PFSK-1 (cell line): Measurements from ENCODE around the gene GUCY1A2.

Experiments used
- TAF1 ChIP-seq: IDR thresholded peaks from 2 replicates; pipeline ENCODE4 v1.6.1; 2012; ENCODE audit warnings: low read length, control low read depth, borderline replicate concordance; ENCODE audit not compliant: insufficient read depth
- TF ChIP-seq, protein P1 (sequence below), 2 experiments: IDR thresholded peaks; 2 replicates each; pipeline versions ENCODE4 v1.6.1 to v1.8.0; 2011 to 2012; ENCODE audit warnings: low read depth in 2 of 2, low read length in 2 of 2, control low read depth in 1 of 2, inconsistent platforms in 1 of 2, mild to moderate bottlenecking in 1 of 2, moderate library complexity in 1 of 2; ENCODE audit not compliant: insufficient read depth in 1 of 2

- TF ChIP-seq, protein P1, sequence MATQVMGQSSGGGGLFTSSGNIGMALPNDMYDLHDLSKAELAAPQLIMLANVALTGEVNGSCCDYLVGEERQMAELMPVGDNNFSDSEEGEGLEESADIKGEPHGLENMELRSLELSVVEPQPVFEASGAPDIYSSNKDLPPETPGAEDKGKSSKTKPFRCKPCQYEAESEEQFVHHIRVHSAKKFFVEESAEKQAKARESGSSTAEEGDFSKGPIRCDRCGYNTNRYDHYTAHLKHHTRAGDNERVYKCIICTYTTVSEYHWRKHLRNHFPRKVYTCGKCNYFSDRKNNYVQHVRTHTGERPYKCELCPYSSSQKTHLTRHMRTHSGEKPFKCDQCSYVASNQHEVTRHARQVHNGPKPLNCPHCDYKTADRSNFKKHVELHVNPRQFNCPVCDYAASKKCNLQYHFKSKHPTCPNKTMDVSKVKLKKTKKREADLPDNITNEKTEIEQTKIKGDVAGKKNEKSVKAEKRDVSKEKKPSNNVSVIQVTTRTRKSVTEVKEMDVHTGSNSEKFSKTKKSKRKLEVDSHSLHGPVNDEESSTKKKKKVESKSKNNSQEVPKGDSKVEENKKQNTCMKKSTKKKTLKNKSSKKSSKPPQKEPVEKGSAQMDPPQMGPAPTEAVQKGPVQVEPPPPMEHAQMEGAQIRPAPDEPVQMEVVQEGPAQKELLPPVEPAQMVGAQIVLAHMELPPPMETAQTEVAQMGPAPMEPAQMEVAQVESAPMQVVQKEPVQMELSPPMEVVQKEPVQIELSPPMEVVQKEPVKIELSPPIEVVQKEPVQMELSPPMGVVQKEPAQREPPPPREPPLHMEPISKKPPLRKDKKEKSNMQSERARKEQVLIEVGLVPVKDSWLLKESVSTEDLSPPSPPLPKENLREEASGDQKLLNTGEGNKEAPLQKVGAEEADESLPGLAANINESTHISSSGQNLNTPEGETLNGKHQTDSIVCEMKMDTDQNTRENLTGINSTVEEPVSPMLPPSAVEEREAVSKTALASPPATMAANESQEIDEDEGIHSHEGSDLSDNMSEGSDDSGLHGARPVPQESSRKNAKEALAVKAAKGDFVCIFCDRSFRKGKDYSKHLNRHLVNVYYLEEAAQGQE (IDR thresholded peaks at IDR 0.05; ENCODE audit: insufficient read depth in 1 of 2, low read depth in 2 of 2, low read length in 2 of 2) = no peak
- TF ChIP-seq TAF1 = no peak
These were observed 203.1 kb downstream of the GUCY1A2 start for GRCh38 chr11:106815209-106815608.
